NT2/D1 (cell line): ENCODE measurements around the gene C4orf50.

Source experiments
- DNase-seq: peaks from one replicate; pipeline ENCODE4 v3.0.0-alpha.2; 2011; ENCODE audit warnings: low read depth, low spot score
- H3K27me3 ChIP-seq: 2 replicates; pipeline ENCODE4 v1.6.0; 2011; ENCODE audit warnings: mild to moderate bottlenecking; ENCODE audit not compliant: insufficient read length, insufficient read depth
- H3K36me3 ChIP-seq: 2 replicates; pipeline ENCODE4 v1.6.1; 2011; ENCODE audit warnings: mild to moderate bottlenecking, low read length, mixed read lengths; ENCODE audit not compliant: insufficient read depth, insufficient read length
- H3K4me1 ChIP-seq: 2 replicates; pipeline ENCODE4 v1.5.1; 2011; ENCODE audit not compliant: insufficient read depth, insufficient read length
- H3K4me3 ChIP-seq: 2 replicates; pipeline ENCODE4 v1.5.1; 2011; ENCODE audit warnings: low read depth; ENCODE audit not compliant: insufficient read length
- H3K9ac ChIP-seq: 2 replicates; pipeline ENCODE4 v1.6.0; 2011; ENCODE audit warnings: low read depth; ENCODE audit not compliant: insufficient read length
- H3K9me3 ChIP-seq: 2 replicates; pipeline ENCODE4 v1.5.1; 2011; ENCODE audit warnings: mild to moderate bottlenecking, low read length; ENCODE audit not compliant: insufficient read depth
- SUZ12 ChIP-seq: IDR thresholded peaks from 2 replicates; pipeline ENCODE4 v1.6.1; 2011; ENCODE audit not compliant: insufficient read length, insufficient read depth; ENCODE audit errors: extremely low read depth
- YY1 ChIP-seq: IDR thresholded peaks from 2 replicates; pipeline ENCODE4 v1.6.1; 2011; ENCODE audit not compliant: insufficient read length, insufficient read depth
- ZNF274 ChIP-seq: IDR thresholded peaks from 2 replicates; pipeline ENCODE4 v1.6.1; 2011; ENCODE audit warnings: mild to moderate bottlenecking, low read depth, low read length

C4orf50 gene

DNA sequence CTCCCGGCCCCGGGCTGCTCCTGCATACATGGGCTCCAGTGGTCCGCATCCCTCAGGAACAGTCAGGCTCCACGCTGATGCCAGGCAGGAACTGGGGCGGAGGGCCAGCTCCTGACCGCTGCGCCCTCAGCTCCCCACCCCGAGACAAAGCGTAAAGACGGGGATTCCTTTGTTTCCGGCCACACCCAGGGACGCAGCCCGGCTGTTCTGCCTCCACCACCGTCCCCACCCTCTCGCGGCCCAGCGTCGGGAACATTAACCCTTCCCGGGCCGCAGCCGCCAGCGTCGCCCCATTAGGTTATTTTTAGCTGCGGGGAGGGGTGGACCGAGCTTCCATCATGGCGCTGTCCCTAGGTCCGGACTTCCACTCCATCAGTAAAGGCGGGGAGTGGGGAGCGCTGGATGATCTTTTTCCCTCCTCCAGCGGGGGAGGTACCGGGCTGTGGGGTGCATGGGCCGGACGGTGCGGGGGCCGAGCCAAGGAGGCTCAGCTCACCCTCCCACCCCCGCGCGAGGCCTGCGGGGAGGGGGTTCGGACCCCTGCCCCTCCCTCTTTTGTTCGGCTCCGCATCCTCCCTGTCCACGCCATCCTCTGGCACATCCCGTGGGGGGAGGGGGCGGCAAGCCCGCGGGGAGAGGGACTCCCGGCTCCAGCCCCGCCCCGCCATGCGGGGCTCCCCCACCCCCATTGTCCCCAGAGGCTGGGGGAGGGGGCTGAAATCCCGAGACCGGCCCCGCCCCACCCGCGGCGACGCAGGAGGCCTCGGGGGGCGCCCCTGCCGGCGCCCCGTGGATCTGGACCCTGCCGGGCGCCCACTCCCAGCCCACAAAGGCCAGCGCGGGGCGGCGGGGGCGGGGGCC, 130.6 kb downstream of the C4orf50 start:
- Histone ChIP-seq H3K9ac (peak overlapping the region; percentile 89), H3K9me3 (no peaks in the 10 kb centered on the region), H3K4me1 (peaks cover 25% of the 10 kb centered on the region), H3K36me3 (peaks cover 6% of the 10 kb centered on the region), H3K27me3 (peaks cover 49% of the 10 kb centered on the region), H3K4me3 (peak overlapping the region; percentile 75)
- no peak for DNase-seq
- peak; percentile 10 for TF ChIP-seq YY1
- TF ChIP-seq SUZ12 = no peak

DNA sequence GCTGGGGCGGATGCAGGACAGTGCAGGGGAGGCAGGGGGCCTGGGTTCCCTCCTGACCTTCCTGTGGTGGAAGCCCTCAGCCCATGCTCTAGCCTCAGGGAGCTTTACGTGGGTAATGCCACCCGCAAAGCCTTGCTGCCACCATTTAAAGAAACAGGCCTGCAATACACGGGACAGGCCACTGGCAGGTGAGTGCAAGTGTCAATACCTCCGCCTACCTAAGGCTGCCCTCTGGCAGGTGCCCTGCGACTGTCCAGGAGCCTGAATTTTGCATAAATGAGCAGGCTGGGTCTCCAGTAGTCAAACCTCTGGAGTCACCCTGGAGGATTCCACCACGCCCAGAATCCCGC, 131.2 kb downstream of the C4orf50 start:
- H3K36me3 ChIP-seq = peaks cover 6% of the 10 kb centered on the region
- peak overlapping the region; percentile 75 for H3K4me3 ChIP-seq
- no peak for TF ChIP-seq YY1
- TF ChIP-seq SUZ12 = no peak
- TF ChIP-seq ZNF274 = no peak
- H3K9me3 ChIP-seq = no peaks in the 10 kb centered on the region
- no peak for DNase-seq
- H3K9ac ChIP-seq = peak overlapping the region; percentile 89
- peaks cover 24% of the 10 kb centered on the region for H3K4me1 ChIP-seq
- H3K27me3 ChIP-seq = peaks cover 43% of the 10 kb centered on the region

DNA sequence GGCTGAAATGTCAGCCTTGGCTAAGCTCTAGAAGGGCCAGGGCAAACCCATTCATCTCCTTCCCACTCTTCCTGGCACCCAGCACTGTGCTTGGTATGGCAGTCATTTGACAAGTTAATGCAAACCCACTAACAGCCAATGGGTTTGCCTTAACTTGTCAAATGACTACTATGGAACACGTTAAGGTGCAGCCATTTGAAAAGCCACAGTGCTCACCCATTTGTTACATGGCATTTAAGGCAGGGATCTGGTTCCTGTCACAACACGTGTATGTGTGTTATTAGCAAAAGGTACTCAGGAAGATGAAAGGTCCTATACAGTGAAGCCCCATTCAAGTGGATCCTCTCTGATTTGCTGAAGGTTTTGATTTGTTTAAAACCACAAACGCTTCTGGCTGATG, 132.5 kb downstream of the C4orf50 start:
- no peak for DNase-seq
- peaks cover 6% of the 10 kb centered on the region for H3K36me3 ChIP-seq
- no peak overlapping the region for H3K4me3 ChIP-seq
- no peaks in the 10 kb centered on the region for H3K9me3 ChIP-seq
- peaks cover 31% of the 10 kb centered on the region for H3K27me3 ChIP-seq
- no peak for TF ChIP-seq SUZ12
- no peak for TF ChIP-seq ZNF274
- no peak for TF ChIP-seq YY1
- H3K4me1 ChIP-seq = peaks cover 20% of the 10 kb centered on the region
- no peak overlapping the region for H3K9ac ChIP-seq

DNA sequence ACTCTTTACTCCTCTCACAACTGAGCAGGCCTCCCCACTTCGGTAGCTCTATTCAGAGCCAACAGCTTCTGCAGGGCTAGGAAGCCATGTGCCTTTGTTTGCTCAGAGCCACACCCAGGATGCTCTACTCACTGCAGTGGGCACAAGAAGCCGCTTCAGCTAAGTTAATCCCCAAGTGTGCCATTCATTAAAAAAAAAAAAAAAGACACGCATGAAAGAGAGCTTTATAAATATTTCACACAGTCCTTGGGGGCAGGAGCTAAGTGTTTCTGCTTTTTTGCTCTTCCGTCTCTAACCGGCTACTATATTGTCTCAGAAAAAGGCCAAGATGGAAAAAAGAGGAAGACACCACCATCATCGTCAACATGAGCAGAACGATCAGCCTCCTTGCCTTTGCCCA, 133.4 kb downstream of the C4orf50 start:
- no peaks in the 10 kb centered on the region for H3K9me3 ChIP-seq
- TF ChIP-seq ZNF274 (no peak), YY1 (no peak), SUZ12 (no peak)
- no peak overlapping the region for H3K9ac ChIP-seq
- peaks cover 6% of the 10 kb centered on the region for H3K36me3 ChIP-seq
- no peak overlapping the region for H3K4me3 ChIP-seq
- peaks cover 15% of the 10 kb centered on the region for H3K4me1 ChIP-seq
- no peak for DNase-seq
- H3K27me3 ChIP-seq = peaks cover 24% of the 10 kb centered on the region

DNA sequence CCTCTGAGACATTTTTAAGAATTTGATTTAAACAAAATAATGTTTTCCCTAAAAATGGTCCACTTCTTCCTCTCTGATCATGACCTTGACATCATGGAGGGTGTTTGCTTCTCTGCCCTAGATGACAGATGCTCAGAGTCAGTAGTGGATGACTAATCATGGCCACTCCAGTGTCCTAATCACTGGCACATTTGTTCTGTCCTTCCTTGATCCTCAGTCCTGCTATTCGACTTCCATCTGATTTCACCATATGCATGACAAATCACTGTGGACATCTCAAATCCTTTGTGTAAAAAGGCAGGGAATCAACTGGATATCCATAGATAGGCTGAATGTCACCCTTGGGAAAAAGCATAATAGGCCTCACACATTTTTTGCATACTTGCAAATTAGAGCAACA, 134.3 kb downstream of the C4orf50 start:
- DNase-seq = no peak
- H3K4me1 ChIP-seq = peaks cover 7% of the 10 kb centered on the region
- TF ChIP-seq ZNF274 = no peak
- no peak for TF ChIP-seq YY1
- no peak for TF ChIP-seq SUZ12
- H3K36me3 ChIP-seq = peaks cover 6% of the 10 kb centered on the region
- peaks cover 15% of the 10 kb centered on the region for H3K27me3 ChIP-seq
- H3K4me3 ChIP-seq = no peak overlapping the region
- no peak overlapping the region for H3K9ac ChIP-seq
- H3K9me3 ChIP-seq = no peaks in the 10 kb centered on the region

DNA sequence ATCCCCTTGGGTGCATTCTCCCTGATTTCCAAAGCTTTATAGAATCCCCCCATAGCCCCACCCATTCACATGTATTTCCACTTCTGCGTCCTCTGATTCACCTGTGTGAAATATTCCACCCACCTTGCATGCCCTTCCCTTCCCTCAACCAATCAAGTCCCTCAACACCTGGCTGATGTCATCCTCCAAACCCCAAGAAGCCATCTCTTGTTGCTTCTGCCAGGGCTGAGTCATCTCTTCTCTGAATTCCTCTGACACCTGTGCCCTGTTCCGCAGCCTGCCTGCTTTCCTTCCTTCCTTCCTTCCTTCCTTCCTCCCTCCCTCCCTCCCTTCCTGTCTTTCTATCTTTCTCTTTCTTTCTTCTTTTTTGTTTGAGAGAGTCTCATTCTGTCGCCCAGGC, 135.3 kb downstream of the C4orf50 start:
- Histone ChIP-seq H3K36me3 (peaks cover 6% of the 10 kb centered on the region), H3K9ac (no peak overlapping the region), H3K4me3 (no peak overlapping the region), H3K27me3 (peaks cover 12% of the 10 kb centered on the region), H3K9me3 (no peaks in the 10 kb centered on the region), H3K4me1 (peaks cover 5% of the 10 kb centered on the region)
- TF ChIP-seq SUZ12 = no peak
- no peak for TF ChIP-seq ZNF274
- no peak for TF ChIP-seq YY1
- no peak for DNase-seq

DNA sequence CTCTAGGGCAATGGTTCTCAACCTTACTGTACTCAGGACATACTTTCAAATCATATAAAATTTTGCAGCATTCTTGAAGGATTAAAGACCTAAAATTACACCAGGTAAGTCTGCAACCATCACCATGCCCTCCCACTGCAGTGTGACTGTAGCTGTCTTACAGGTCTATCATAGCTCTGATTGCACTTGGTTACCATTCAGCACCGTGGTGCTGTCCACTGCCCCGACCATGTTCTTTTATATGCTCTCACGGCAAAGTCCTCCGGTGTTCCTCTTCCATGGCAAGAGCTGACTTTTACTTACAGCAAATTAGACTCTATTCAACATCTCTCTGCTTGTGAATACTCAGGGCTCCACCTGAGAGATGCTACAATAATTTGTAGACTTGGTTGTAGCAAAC, 136.9 kb downstream of the C4orf50 start:
- H3K27me3 ChIP-seq = peaks cover 2% of the 10 kb centered on the region

DNA sequence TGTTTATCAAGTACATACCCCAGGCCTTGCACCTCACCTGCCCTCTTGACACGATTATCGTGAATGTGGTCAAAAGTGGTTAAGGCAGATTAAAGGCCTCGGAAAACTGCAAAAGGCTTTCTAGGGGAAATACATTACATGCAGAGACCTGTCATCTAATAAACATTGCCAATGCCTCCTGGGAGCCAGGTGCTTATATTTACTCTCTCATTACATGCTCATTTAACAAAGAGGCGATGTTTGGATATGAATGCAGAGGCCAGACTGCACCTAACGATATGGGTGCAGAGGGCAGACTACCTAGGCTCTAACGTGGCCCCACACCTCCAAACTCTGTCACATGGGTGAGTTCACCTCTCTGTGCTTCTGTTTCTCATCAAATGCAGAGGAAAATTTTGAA, 139.9 kb downstream of the C4orf50 start:
- Histone ChIP-seq H3K27me3 (no peaks in the 10 kb centered on the region), H3K9me3 (peaks cover 7% of the 10 kb centered on the region; the same call in 1 of the 2 replicates), H3K9ac (no peak overlapping the region), H3K4me1 (peaks cover 2% of the 10 kb centered on the region), H3K36me3 (peaks cover 2% of the 10 kb centered on the region), H3K4me3 (no peak overlapping the region)
- no peak for DNase-seq
- no peak for TF ChIP-seq ZNF274
- no peak for TF ChIP-seq YY1
- TF ChIP-seq SUZ12 = no peak

More for the DNA sequence above, 136.9 kb downstream of the C4orf50 start:
- H3K4me3 ChIP-seq = no peak overlapping the region
- no peak for DNase-seq
- no peak for TF ChIP-seq YY1
- TF ChIP-seq ZNF274 = no peak
- no peak for TF ChIP-seq SUZ12
- H3K9ac ChIP-seq = no peak overlapping the region
- no peaks in the 10 kb centered on the region for H3K9me3 ChIP-seq
- peaks cover 2% of the 10 kb centered on the region for H3K36me3 ChIP-seq
- H3K4me1 ChIP-seq = peaks cover under 1% of the 10 kb centered on the region
